Left renal cortex interstitium (tissue), 4 donors: Measurements from ENCODE around the gene MITD1. TPM values are rescaled to one million over a fixed set of nuclear protein-coding genes. Genes with fewer than 3 reads are reported as not detected.
"Not testable (repeated sequence)": the region's sequence is repeated elsewhere in the genome, so short reads cannot be mapped to it uniquely, and the experiment has no call there.

Source experiments
- DNase-seq, 4 donors: peaks; one replicate each; pipeline ENCODE4 v3.0.0-alpha.2; 2013; ENCODE audit warnings: low read depth in 4 of 4, low spot score in 2 of 4, missing footprints in 1 of 4
- polyA plus RNA-seq, 4 donors: library from polyadenylated mRNA; unstranded; fragments of 120-200 nt; gene quantifications; one replicate each; pipeline ENCODE4 v1.2.1, GENCODE V29; 2013; ENCODE audit not compliant: insufficient read length in 4 of 4

Gene MITD1
- 10 to 100 TPM; 41.8 to 62.1 (median 49.8) TPM for polyA plus RNA-seq

DNA sequence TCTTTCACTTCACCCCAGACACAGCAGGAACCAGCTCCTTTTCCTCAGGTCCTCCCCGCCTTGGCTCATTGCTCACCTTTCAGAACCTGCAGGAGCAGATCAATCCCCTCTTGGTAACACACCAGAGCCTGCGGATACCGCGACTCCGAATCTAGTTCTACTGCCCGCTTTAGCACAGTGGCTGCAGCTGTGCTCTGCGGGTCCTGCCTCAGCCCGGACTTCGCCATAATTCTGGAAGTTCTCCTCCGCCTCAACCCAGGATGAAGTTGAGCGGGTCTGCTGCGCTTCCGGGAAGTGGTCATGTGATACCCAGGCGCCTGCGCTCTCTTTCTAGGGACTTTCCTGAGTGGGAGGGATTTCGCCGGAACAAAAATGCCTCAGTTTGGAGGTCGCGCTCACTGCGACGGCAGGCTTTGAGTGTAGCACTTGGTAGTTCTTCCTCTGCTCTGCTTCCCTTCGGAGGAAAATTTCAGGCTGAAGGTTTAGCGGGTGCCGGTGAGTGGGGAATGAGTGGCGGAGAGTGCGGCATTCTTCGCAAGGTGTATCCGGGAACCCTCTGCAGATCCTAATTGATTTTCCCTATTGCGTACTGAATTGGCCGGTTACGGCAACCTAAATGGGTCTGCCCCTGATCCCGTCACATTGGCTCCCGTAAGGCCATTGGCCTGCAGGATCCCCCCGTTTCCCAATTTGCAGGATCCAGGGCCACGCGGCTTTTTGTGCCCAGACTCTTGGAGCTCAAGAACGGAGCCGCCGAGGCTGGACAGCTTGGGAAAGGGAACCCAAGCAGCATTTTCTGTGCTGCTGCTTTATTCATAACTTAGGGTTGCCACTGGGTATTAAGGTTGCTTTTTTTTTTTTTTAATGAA is at the start of gene MITD1, which contains the start of gene MRPL30:
MITD1 (minus strand) TSS at position 304 of the 869 bp plus-strand sequence; CDS start at position 227, 77 bp downstream.
MRPL30 (plus strand) TSS at position 430 of the 869 bp plus-strand sequence. CDS start 5,020 bp downstream, outside the sequence.
- DNase-seq: peak; percentile 90 to 93 (median 92)

DNA sequence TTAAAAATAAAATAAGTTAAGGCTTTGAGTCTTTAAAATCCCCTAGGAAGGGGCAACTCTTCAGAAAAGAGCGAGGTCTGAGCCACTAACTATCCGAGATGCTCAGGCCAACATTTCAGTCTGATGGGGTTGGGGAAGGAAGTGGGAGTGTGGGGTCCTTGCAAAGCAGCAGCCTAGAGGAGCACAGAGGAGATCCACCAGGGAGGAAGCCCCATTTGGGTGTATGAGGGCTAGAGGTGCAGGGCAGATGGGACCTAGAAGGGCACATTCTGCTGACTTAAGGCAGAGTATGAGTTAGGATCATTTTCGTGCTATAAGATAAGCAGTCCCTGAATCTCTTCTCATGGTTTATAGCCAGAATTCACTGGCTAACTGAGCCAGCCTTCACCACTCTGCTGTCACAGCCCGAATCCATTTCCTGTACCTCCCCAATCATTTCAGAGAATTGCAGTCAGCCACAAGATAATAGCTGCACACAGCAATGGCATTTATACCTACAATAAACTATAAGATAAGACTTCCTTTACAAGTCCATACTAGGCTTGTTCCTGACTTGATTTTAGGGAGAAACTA is 37.2 kb upstream of the MITD1 start:
- DNase-seq: no peak

DNA sequence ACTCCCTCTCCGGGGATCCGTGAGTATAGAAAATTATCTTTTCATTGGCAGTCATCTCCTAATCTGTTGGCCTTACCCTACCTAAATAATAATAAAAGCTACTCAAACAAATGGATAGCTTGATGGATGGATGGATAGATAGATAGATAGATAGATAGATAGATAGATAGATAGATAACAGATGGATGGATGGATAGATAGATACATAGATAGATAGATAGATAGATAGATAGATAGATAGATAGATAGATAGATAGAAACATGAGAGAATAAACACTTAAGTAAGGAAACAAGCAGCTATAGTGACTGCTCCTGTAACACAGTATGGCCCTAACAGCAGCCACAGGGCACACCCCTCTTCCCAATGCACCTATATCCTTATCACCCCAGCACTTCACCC is 35.2 kb upstream of the MITD1 start:
- no peak for DNase-seq

DNA sequence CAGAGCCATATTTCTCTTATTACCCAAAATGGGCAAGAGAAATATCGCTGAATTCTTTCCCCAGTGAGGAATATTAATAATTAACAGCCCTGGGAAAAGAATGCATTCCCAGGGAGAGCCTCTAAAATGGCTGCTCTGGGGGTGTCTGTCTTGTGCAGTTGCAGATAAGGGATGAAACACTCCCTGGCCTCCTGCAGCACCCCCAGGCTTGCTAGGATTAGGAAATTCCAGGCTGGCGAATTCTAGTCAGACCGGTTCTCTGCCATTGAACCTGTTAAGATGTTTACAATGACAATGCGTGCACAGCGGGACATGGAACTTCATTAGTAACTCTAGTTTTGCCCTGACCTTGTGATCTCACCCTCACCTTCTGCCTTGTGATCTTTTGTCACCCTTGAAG is 24.6 kb upstream of the MITD1 start:
- DNase-seq: no peak

DNA sequence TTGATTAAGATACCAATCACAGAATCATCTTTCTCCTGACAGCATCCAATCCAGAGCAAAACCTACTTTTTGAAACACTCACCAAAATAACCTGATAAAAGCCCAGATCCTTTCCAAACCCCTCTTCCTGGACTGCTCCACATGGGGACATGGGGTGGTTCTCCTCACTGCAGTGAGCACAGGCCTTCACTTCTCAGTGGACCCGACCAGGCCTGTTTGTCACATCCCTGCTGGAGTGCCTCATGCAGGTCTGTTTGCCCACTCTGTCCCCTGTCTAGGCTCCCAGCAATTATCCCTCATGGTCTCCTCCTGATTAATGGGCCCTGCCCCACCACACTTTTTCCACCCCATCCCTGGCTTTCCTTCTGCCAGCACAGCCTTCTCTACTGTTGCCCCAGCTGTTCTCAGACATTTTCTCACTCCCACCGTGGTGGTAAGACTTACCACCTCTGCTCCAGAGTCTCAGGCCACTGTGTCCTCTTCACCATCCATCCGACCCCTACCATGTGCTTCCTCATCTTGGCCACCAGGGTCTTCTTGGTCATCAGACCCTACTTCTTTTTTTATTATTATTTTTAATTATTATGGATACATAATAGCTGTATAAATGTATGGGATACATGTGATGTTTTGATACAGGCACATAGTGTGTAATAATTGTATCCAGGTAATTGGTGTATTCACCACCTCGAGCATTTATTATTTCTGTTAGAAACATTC is 21.3 kb upstream of the MITD1 start:
- DNase-seq: no peak

DNA sequence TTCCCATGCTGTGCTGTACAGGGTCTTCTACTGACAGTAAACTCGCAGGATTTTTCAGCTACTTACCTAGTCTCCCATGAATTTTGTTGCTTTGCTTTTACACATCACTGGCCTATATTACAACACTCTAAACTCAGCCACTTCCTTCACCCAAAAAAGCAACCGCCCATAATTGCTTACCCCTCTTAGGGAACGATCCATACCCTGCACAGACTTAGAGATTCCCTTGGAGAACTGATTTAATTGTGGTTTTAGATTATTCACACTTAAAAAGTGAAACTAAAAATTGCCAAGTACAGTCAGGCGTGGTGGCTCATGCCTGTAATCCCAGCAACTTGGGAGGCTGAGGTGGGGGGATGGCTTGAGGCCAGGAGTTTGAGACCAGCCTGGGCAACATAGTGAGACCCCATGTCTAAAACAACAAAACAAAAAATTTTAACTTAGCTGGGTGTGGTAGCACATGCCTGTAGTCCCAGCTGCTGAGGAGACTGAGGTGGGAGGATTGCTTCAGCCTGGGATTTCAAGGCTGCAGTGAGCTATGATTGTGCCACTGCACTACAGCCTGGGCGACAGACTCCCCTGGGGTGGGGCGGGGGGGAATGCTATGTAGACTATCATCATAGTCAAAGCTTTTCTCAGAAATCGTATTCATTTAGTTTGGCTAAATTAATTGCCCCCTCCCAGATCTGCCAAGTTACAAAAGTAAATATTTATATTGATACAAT is 19.4 kb upstream of the MITD1 start:
- no peak for DNase-seq

DNA sequence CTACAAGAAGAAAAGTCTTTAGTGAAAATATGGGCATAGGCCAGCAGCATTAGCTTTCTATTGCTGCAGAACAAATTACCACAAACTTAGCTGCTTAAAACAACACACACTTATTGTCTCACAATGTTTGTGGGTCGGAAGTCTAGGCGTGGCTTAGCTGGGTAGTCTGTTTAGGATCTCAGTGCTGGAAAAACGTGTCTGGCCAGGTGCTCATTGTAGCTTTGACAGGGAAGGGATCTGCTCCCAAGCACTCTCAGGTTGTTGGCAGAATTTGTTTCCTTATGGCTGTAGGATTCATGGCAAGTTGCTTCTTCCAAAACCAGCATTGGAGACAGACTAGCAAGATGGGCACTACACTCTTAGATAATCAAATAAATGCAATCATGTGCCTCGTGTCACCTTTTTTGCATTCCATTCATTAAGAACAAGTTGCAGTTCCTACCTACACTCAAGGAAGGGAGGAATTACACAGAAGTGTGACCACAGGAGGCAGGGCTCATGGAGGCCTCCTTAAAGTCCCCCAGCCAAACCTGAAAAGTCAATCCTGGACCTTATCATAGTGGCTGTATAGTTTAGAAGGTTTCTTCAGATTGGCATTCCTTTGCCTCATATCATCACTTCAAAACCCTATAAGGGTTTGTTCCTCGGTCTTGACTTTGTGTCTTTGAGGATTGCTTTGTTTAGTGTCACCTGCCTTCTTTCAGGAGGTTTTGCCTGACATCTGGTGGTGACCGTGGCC is 17.4 kb upstream of the MITD1 start:
- no peak for DNase-seq

DNA sequence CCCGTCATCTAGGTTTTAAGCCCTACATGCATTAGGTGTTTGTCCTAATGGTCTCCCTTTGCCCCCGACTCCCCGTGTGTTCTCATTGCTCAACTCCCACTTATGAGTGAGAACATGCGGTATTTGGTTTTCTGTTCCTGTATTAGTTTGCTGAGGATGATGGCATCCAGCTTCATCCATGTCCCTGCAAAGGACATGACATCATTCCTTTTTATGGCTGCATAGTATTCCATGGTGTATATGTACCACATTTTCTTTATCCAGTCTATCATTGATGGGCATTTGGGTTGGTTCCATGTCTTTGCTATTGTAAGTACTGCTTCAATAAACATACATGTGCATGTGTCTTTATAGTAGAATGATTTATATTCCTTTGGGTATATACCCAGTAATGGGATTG is 11.5 kb upstream of the MITD1 start:
- DNase-seq: not testable (repeated sequence)

DNA sequence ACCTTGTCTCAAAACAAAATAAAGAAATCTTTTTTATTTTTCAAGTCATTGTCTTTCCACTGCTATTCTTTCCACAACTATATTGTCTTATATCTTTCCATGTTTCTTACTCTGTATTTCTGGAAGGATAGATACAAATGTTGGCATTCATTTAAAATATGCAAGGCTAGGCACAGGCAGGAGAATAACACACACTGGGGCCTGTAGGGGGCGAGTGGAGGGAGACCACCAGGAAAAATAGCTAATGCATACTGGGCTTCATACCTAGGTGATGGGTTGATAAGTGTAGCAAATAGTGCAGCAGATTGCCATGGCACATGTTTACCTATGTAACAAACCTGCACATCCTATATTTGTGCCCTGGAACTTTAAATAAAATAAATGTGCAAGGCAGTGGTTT is 9.7 kb upstream of the MITD1 start:
- no peak for DNase-seq

DNA sequence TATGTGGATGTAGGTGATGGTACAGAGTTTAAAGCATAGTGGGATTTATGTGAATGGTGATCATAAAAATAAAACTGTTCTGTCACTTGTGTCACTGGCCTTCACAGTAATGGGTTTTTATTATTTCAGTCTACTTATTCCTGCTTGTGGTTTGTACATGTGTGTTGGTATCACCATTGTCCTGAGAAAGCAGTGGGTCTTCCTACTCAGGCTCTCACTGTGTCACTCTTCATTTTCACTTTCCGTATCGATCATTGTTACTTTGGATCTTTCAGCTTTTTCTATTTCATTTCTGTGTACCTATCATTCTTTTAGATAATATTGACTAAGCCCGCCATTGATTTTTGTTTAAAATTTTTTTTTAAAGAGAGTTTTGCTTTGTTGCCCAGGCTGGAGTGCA is 7.5 kb upstream of the MITD1 start:
- no peak for DNase-seq

DNA sequence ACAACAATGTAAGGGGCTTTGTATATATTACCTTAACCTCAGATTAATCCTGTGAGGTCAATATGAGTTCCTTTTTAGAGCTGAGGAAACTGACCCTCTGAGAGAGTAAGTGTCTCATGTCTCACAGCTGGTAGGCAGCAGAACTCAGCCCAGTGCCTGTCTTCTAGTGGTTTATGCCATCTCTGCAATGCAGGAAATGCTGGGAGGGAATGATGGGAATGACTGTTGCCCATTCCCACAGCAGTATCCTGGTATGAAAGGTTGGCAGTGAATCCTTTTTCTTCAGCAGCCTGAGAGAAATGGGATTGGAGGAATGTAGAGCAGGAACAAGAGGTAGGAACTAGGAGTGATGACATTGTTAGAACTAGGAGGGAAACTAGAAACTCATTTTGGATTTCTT is 6.2 kb upstream of the MITD1 start:
- DNase-seq: no peak

DNA sequence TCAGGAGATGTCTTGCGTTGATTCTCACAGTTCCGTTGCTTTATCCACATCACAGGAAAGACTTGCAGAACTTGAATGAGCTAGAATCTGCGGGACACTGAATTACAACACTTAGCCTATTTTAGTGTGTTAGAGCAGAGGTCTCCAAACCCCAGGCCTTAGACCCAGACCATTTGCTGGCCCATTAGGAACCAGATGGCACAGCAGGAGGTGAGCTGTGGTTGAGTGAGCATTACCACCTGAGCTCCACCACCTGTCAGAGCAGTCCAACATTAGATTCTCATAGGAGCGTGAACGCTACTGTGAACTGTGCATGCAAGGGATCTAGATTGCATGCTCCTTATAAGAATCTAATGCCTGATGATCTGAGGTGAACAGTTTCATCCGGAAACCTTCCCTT is 4.0 kb upstream of the MITD1 start:
- no peak for DNase-seq

DNA sequence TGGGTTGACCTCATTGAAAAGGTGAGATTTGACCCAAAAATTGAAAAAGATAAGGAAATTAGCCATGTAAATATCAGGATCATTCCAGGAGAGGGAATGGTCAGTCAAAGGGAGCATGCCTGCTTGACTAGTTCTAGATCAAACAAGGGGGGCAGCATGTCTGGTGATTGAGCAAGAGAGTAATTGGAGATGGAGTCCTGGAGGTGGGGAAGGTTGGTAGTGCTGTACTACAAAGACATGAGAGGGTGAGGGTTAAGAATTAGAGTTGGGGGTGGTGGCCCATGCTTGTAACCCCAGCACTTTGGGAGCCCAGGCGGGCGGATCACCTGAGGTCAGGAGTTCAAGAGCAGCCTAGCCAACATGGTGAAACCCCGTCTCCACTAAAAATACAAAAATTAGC is 2.2 kb upstream of the MITD1 start:
- DNase-seq: no peak

DNA sequence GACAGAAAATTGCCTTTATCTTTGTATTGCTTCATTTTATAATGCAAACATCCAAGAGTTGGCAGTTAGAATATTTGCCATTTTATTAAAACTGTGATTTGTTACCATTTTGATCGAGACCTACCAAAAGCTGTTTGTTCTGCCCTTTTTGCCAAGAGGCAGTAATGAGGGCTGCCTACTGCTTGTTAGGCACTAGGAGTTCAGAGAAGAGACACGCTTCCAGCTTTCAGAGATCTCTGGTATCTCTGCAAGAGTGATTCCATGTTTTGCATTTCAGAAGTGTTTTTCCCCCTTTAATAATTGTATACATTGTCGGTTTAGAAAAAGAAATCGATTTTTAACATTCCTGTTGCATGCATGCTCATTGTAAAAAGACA is 754 bp upstream of the MITD1 start:
- no peak for DNase-seq

DNA sequence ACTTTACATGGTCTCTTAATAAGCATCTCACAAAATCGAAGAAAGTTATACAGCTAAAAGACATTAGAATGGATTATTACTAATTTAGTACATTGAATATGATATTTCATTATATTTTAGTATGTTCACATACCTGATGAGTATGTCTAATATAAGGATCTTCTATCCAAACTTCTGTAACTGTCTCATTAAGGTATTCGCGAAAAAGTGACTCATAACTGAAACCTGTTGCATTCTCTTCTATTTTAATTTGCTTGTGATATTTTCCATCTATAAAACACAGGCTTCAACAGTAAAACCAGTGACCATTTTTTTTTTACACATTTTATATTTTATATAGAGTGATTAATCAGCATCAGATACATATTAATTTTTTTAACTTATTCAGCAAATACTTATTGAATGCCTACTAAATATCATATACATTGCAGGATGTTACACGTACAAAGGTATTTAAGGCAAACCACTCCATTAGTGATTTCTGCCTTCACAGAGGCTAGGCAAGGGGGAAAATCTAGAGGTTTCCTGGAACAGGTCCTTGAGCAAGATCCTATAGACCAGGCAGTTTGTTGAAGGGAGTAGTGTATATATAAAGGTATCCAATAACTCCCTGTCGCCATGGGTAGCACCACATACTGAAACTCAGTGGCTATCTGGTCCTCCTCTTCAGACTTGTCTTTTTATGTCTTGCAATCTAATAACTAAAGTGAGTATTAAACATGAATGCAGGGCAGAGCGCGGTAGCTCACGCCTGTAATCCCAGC is 9.3 kb downstream of the MITD1 start:
- DNase-seq: no peak

DNA sequence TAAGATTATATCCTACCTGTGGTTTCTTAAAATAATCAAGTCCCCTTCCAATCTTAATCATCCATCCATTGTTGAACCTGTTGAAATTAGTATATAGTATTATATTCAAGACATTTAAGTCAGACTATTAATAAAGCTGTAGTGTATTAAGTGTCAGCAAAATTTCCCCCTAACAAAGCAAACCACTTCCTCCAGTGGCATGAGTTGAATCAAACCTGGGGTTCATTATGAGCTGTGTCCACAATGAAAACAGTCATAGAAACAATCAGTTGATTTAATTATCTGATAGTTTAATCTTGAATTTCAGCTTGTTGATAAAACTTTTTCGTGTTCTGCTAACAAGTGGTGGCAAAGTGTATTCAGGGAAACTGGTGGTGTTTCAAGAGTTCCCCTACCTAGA is 11.3 kb downstream of the MITD1 start:
- DNase-seq: no peak

DNA sequence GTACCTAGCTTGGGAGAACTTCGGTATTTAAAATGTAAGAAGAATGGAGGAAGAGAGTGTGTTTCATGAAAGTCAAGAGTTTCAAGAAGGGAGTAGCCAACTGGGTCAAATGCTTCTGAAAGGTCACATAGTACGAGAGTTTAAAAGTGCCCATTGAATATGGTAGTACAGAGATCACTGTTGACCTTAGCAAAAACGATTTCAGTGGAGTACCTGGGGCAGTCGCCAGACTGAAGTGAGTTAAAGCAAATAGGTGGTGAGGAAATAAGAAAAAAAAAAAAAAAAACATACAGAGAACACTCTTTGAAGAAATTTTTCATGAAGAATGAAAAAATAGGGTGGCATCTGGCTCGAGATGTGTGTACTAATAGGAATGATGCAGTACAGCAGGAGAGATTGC is 14.6 kb downstream of the MITD1 start:
- DNase-seq: no peak

DNA sequence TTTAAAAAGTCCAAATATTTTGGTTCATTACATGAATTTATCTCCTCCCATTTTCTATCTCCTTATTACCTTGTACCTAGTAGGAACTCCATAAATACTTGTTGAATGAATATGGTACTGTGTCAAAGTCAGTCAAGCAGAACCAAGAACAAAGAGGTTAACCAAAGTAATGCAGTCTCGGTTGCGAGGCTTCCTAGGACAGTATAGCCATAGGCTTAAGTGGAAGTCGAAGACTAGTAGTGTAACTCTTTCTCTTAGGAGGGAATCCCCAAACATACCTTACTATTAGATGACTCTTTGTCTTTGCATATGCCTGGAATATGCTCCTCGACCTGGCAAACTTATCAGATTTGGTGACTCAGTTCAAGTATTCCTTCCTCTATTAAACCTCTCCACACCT is 21.3 kb downstream of the MITD1 start:
- DNase-seq: no peak

DNA sequence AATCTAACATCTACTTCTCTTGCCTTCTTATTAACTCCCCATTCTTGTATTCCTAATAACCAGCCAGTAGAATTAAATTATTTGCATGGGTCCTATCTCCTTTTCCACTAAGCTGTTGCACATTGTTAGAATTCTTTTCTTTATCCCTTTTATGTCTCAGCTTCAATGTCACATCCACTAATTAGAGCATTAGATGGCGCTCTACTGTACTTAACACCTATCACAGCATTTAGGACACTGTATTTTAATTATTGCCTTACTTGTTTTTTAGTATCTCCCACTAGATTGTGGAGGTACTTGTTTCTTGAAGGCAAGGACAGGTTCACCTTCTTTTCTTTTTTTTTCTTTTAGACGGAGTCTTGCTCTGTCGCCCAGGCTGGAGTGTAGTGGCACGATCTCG is 22.3 kb downstream of the MITD1 start:
- no peak for DNase-seq
